HG03108 (cell line): ENCODE data around the gene HECTD4.

ENCODE experiments used
- ATAC-seq: cut with Tn5 transposase; IDR thresholded peaks from one replicate; pipeline ENCODE4 v1.9.1; 2021; ENCODE audit warnings: moderate library complexity; ENCODE audit not compliant: unreplicated experiment

Gene HECTD4

DNA sequence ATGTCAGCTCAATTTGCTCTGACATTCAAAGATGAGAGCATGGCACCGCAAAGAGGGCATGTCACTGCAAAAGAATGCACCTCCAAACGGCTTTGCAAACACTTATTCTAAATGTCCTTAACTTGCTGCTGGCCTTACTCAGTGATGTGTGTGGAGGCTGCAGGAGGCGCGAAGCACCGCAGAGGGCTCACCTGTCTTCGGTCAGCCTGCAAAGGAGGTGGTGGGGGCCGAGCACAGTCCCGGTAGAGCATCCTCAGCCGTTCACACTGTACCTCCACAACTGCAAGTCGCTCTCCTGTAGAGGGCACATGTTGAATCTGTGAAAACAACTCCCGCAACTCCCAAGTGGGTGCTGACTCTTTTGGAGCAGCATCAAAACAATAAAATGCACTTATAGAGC, 163.0 kb downstream of the HECTD4 start:
- ATAC-seq: no peak

DNA sequence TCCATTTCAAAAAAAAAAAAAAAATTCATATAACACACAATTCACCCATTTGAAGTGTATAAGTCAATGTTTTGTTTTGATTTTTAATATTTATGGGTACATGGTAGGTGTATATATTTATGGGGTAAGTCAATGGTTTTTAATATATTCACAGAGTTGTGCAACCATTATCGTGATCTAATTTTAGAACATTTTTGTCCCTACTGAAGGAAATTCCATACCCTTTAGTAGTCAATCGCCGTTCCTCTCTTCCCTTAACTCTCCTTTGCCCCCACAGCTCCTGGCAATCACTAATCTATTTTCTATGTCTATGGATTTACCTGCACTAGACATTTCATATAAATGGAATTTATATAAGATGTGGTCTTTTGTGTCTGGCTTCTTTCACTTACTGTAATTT, 164.1 kb downstream of the HECTD4 start:
- no peak for ATAC-seq

DNA sequence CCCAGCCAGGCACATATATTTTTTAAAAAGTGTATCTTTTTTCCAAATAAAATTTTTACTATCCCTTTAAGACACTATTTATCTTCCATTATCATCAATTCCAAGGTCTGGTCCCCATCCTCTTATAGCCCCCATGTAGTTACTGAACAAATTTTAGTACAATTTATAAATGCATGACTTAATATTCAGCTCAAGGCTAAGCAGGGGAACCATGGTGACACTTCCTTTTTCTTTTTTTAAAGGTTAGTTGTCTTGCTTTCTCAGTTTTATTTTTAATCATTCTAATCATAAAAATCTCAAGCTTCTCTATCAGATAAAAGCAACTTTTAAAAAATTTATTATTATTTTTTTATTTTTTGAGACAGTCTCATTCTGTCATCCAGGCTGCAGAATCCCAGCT, 164.6 kb downstream of the HECTD4 start:
- no peak for ATAC-seq

DNA sequence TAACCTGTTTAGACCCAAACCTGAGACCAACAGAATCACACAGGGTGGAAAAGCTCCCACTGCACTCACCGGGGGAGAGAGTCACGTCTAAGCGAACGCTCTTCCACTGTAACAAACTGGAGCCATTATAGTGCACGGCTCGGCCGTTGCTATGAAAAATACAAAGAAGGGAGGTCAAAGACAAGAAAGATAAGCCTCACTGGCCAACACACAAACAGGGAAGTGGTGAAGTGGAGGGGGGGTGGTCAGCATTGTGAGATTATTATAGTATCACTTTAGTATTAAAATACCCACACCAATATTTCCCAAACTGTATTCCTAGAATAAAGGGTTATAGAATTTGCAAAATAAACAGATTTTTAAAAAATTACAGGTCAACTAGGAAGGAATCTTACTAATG, 166.0 kb downstream of the HECTD4 start:
- ATAC-seq: no peak

DNA sequence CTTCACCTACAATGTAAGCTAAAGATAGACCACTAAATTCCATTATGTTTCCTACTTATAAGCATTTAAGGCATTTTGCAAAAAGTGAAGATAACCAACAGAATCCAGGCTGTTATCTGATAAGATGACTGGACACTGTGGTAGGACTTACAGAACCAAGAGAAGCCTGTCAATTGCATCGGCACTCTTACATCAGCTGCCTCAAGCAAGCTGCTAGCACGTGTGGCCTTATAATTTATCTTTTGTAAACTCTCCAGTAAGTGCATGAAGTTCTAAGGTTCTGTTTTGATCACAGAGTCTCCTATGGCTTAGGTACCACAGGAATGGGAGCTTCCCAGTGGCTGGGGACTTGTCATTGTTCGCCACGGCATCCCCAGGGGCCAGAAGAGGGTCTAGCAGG, 168.2 kb downstream of the HECTD4 start:
- ATAC-seq: no peak

DNA sequence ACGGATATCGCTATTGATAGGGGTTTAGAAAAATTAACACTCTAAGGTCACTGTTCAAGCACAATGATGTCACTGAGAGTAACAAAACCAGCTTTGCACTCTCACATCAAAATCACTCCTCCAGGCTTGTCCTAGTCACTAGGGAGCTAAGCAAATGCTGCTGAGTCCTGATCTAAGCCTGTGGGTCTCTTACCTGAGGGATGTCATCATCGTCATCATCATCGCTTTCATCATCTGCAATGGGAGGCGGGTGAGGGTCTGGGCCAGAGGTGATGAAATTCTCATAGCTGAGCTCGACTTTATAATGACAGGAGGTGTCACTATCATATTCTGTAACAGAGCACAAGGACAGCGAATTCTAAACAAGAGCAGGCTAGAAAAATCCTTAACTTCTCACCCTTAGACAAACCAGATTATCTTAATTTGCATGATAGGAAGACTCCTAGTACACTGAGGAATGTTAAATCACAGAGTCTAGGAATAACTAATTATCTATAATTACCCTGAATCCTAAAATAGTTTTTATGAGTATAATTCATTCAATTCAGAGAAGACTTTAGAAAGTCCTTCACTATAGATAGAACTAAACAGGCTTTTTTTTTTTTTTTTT, 173.8 kb downstream of the HECTD4 start:
- no peak for ATAC-seq

DNA sequence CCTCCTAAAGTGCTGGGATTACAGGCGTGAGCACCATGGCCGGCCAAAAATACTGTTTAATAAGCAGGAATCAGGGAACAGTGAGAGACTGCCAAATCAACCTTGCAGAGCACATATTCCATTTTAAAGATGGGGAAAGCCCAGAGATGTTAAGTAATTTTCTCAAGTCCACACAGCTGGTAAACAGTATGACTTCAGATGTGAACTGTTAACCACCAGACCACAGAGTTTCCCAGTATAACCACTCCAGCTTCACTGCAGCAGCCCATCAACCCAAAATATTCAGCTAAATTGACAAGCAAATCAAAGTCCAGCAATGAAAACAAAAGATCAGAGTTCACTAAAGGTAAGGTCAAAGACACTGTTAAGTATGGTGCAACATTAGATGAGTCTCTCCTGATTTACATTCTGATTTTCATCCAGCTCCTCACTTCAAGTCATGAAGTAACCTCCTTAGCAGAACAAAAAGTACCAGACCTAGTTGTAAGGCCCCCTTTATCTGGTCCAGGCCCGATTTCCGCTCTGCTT, 174.8 kb downstream of the HECTD4 start:
- ATAC-seq: no peak

DNA sequence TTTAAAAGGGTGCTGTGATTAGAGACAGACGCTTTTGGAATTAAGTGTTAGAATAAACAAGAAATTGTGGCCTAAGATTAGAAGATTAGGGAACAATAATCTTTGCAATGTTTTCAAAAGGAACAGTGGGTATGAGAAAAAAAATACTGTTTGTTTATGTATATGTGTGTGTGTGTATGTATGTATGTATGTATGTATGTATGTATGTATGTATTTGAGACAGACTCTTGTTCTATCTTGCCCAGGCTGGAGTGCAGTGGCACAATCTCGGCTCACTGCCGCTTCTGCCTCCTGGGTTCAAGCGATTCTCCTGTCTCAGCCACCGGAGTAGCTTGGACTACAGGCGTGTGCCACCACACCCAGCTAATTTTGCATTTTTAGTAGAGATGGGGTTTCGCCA, 175.3 kb downstream of the HECTD4 start:
- ATAC-seq: no peak

- no peak for ATAC-seq
These were observed 183.1 kb downstream of the HECTD4 start for GRCh38 chr12:112199136-112199535.

GRCh38 chr12:112198120-112198733, 184.0 kb downstream of the HECTD4 start:
- ATAC-seq: no peak

GRCh38 chr12:112196196-112196875, 185.9 kb downstream of the HECTD4 start:
- no peak for ATAC-seq

DNA sequence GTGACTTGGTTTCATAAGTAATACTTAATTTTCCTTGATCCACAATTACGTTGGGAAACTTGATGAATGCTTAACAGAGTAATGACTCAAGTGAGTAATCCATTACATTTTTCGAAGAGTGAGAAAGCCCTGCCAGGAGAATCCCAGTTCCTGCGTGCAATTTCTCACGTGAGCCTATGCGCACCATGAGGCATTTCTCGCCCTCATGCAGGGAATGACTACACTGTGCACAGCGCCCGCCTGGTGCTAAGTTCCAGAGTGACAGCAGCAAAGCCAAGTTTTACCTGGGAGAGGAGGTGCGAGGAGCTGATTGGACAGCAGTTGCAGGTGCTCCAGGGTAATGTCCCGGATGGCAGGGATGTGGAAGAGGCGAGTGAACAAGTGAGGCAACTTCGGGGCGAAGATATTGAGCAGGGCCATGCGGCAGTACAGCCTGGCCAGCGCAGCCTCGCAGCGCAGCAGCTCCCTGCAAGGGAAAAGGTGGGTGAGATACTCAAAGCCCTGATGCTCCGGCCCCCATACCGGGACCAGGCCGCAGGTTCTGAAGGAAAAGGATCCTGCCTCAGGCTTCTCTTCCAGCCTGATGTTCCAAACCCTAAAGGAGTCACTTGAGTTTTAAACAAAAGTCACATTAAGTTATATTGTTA, 187.5 kb downstream of the HECTD4 start:
- no peak for ATAC-seq

- no peak for ATAC-seq
These were observed 189.8 kb downstream of the HECTD4 start for GRCh38 chr12:112192475-112192874.

DNA sequence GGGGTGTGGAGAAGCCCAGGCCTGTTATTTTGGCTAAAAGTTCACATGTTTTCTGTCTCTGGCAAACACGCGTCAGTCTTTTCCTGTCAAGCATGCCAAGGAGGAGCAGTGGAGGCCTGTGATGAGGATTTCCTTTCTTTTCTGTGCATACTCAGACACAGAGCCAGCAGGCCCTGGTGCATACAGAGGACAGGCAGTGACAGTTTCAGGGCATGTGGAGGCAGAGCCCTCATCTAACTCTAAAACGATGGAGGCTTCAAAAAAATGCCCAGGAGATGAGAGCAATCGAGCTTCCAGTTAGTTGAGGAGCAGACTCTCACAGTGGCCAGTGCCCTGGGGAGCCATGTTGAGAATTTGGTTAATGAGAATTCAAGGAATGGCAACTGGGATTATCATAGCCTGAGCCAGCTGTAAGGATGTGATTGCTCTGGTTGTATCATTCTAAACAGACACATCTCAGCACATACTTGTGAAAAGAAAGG, 190.3 kb downstream of the HECTD4 start:
- no peak for ATAC-seq

DNA sequence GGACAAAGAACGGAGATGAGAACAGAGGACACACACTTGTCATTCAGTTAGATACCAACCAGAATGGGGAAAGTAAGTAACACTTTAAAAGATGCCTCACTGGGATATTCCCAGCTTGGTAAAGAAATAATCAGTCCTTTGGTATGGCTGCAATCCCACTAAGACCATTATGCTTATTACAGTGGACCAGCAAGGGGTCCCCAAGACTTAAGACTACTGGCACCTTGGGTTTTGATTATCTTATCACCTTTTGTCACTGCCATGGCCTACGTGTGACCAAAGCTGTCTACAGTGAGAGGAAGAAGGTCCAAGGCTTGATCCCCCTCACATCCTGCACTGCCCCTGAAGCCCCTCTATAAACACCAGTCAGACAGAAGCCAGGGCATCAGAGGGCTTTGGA, 191.0 kb downstream of the HECTD4 start:
- no peak for ATAC-seq

DNA sequence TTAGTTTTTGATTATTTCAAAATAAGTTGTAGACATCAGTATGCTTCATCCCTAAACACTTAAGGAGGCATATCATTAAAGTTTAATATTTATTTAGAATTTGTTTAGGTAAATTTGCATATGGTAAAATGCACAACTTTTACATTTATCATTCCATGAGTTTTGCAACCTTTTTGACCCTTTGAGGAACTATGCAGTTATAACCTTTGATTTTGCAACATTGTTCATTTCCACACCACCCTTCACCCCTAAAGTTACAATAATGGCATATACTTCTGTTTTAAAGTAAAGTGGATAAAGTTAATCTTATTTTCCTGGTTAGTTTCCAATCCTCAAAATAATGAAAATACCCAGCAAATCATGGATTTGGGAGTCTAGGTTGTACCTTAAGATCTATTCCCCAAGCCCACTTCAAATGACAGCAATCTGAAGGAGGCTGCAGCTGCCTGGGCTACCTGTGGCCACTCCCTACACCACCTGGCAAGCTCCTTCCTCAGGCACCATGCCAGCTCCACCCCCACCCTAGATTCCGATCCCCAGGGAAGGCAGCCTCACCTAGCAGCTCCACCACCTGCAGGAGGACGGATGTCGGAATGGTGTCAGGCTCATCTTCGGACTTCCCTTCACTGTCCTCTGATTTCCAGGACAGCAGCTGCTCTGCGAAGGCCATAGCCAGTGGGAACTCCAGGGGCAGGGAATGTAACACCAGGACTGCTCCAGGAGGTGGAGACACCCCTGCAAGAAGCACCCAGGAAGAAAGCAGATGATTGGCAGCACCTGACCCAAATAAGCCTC, 191.8 kb downstream of the HECTD4 start:
- no peak for ATAC-seq

GRCh38 chr12:112188130-112188830, 194.0 kb downstream of the HECTD4 start:
- ATAC-seq: no peak

GRCh38 chr12:112185093-112185923, 196.9 kb downstream of the HECTD4 start:
- ATAC-seq: no peak
